HG03108 (cell line): ENCODE results near the gene GPX3.

Experiments used
- ATAC-seq: cut with Tn5 transposase; IDR thresholded peaks from one replicate; pipeline ENCODE4 v1.9.1; 2021; ENCODE audit warnings: moderate library complexity; ENCODE audit not compliant: unreplicated experiment

The GPX3 gene

GRCh38 chr5:151012862-151013261 is 7.5 kb upstream of the GPX3 start:
- ATAC-seq, result no peak

DNA sequence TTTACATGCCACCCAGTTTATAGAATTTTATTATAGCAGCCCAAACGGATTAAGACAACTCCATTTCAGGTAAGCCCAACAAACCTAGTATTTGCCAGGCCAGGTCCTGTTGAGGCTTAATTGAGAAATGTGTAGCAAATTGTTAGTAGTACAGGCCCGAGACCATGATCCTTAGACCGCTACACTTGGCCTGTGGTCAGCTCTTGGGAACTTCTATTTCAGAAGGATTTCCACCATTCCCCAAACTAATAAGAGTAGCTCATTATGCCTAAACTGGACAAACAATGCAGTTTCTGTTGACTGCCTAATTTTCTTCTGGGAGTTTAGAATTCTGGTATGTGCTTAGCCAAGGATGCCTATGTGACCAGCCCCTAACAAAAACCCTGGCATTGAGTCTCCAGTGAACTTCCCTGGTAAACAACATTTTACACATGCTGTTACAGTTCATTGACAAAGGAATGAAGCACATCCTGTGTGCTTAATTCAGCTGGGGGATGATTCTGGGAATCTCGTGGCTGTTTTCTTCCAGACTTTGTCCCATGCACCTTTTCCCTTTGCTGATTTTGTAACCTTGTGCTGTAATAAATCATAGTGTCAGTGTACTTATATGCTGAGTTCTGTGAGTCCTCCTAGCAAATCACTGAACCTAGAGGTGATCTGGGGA is 5.6 kb upstream of the GPX3 start:
- ATAC-seq, result no peak

- ATAC-seq, result no peak
These were observed 4.3 kb upstream of the GPX3 start for GRCh38 chr5:151015974-151016587.

DNA sequence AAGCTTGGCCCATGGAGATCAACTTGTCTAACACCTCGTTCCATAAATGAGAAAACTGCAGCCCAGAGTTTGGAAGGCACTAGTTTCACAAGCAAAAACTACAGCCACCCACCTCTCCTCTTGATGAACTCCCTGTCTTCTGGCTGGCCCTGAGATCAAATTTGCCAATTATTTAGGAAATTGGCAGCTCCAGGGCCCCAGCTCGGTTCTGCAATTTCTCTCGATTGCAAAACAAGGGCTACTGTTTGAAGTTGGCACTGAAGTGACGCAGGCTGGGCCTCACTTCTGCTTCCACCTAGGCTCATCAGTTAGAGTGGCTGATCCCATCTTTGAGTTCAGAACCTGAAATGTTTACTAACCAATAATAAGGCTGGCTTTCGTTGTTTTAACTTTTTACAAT is 3.7 kb upstream of the GPX3 start:
- ATAC-seq, result no peak

DNA sequence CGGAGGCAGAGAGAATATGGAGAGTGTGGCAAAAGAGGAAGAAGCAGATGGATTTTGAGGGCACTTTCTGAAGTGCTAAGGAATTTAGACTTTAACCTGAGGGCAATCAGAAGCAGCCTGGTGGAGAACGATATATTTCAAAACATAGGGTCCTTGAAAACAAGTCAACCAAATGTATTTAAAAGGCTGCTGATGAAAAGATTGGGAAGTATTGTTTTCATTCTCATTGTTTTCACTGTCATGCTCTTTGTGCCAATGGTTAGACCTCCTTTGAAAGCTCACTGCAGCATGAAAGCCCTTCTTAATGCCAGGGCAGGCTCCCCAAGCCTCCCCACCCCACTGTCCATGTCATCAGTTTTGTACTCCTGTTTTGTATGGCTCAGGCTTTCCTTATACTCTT is 2.5 kb upstream of the GPX3 start:
- ATAC-seq, result no peak

- no peak for ATAC-seq
These were observed 1.5 kb upstream of the GPX3 start for GRCh38 chr5:151018846-151019245.

DNA sequence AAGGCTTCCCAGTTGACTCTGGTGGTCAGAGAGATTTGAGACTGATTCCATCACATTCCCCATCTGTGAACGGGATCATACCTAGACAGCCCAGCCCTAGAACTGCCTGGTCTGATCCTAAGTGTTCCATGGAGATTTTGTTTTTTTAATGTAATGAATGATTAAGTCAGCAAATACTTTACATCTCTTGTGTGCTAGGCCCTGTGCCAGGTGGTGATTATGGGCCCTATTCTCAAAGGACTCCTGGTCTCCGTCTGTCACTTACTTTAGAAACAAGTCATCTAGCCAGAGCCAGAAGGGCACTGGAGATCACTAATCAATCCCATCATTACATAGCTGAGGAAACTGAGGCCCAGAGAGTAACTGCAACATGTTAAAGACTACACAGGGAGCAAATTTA is 1.1 kb upstream of the GPX3 start:
- ATAC-seq, result no peak

- no peak for ATAC-seq
These were observed 1.4 kb downstream of the GPX3 start for GRCh38 chr5:151021746-151022145.

DNA sequence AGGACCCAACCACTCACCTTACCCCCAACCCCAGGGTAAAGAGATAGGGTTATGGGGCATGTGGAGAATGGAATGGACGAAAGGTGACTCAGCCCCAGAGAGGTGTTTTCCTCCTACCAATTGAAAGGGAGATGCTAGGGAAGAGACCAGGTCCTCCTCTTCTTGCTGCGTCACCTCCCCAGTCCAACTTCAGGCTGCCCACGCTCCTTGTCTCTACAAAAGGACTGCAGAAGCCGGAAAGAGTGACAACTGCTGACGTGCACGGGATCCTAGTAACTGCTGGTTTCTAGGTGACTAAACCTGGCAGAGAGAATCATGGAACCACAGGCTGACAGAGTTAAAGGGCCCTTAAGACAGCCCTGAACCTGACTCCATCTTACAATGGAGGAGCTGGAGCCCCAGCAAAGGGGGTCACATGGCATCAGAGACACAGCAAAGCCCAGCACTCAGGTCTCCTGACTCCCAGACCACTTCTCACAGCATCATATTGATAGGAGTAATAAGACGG is 2.2 kb downstream of the GPX3 start:
- no peak for ATAC-seq

- no peak for ATAC-seq
These were observed 2.7 kb downstream of the GPX3 start for GRCh38 chr5:151023047-151023615.

- ATAC-seq, result no peak
These were observed 3.3 kb downstream of the GPX3 start for GRCh38 chr5:151023651-151024050.

- ATAC-seq, result no peak
These were observed 4.3 kb downstream of the GPX3 start for GRCh38 chr5:151024440-151025249.

GRCh38 chr5:151025250-151025606 is 4.8 kb downstream of the GPX3 start:
- no peak for ATAC-seq

GRCh38 chr5:151026088-151026487 is 5.7 kb downstream of the GPX3 start:
- ATAC-seq, result no peak

- no peak for ATAC-seq
These were observed 6.3 kb downstream of the GPX3 start for GRCh38 chr5:151026679-151027078.

- no peak for ATAC-seq
These were observed 7.6 kb downstream of the GPX3 start for GRCh38 chr5:151027961-151028479.

- no peak for ATAC-seq
These were observed 8.3 kb downstream of the GPX3 start for GRCh38 chr5:151028717-151029116.

DNA sequence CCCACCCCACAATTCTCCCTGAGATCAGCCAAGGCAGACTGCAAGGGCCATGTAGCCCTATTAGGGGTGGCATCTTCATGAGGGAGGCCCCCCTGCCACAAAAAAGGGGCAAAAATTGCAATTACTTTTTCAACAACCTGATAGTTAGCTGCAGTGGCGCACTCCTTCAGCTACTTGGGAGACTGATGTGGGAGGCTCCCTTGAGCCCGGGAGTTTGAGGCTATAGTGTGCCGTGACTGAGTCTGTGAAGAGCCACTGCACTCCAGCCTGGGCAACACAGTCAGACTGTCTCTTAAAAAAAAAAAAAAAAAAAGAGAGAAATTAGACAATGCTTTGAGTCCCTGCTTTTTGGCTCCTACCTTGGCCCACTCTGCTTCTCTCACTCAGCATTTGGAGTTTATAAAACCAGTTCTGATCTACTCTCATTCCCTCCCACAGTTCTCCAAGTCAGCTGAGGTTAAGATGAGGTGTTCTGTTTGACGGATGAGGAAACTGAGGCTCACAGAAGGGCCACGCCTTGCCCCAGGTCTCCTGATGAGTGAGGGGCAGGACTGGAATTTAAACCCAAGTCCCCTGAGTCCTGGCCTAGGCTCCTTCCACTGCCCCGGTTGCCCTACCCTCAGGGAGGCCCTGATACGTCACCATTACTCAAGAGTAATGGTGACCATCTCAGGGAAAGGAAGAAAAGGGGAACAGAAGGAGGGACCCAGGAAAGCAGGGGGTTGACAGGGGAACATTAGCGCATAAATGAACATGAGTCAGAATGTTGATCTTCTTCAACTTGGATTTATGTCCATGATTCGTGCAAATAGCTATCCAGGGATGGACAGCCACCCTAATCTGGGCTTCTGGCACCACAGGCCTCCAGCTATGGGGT is 9.0 kb downstream of the GPX3 start:
- ATAC-seq, result no peak

- ATAC-seq, result no peak
These were observed 9.6 kb downstream of the GPX3 start for GRCh38 chr5:151030056-151030336.

- ATAC-seq, result no peak
These were observed 10.0 kb downstream of the GPX3 start for GRCh38 chr5:151030379-151030778.

GRCh38 chr5:151031554-151031953 is 11.2 kb downstream of the GPX3 start:
- ATAC-seq, result no peak
